Measurements from ENCODE around the gene PPP4R1. TPM values are rescaled to one million over a fixed set of nuclear protein-coding genes. Genes with fewer than 3 reads are reported as not detected.

Gene PPP4R1
- total RNA-seq, 4 donors from 2014 or later: 61.7 to 96.0 (median 79.2) TPM

- no peak for TF ChIP-seq CTCF (IDR thresholded peaks at IDR 0.05; ENCODE audit: low read depth)
These were observed 55.8 kb downstream of the PPP4R1 start for GRCh38 chr18:9558387-9559064.

- no peak for TF ChIP-seq CTCF (IDR thresholded peaks at IDR 0.05; ENCODE audit: low read depth)
These were observed 57.0 kb downstream of the PPP4R1 start for GRCh38 chr18:9557250-9557943.

GRCh38 chr18:9552616-9553015 is 61.7 kb downstream of the PPP4R1 start:
- TF ChIP-seq CTCF (IDR thresholded peaks at IDR 0.05; ENCODE audit: low read depth): no peak

- no peak for TF ChIP-seq CTCF (IDR thresholded peaks at IDR 0.05; ENCODE audit: low read depth)
These were observed 62.2 kb downstream of the PPP4R1 start for GRCh38 chr18:9552191-9552590.

GRCh38 chr18:9550429-9550828 is 63.9 kb downstream of the PPP4R1 start:
- TF ChIP-seq CTCF (IDR thresholded peaks at IDR 0.05; ENCODE audit: low read depth): no peak

GRCh38 chr18:9549405-9549804 is 65.0 kb downstream of the PPP4R1 start:
- no peak for TF ChIP-seq CTCF (IDR thresholded peaks at IDR 0.05; ENCODE audit: low read depth)

- no peak for TF ChIP-seq CTCF (IDR thresholded peaks at IDR 0.05; ENCODE audit: low read depth)
These were observed 66.6 kb downstream of the PPP4R1 start for GRCh38 chr18:9547782-9548181.

Data from subcutaneous adipose tissue (tissue), 4 donors.